Fibroblast of lung (primary cell): ENCODE data around the gene KIAA2012. TPM values are rescaled to one million over a fixed set of nuclear protein-coding genes. Genes with fewer than 3 reads are reported as not detected.
"Not testable (repeated sequence)": the region's sequence is repeated elsewhere in the genome, so short reads cannot be mapped to it uniquely, and the experiment has no call there.

Experiments used
- DNase-seq, 2 donors: peaks; one replicate each; pipeline versions ENCODE4 v3.0.0 to v3.0.0-alpha.2; 2010; ENCODE audit warnings: low read depth in 2 of 2
- H2AFZ ChIP-seq: 2 replicates; pipeline ENCODE4 v1.5.1; 2012; ENCODE audit warnings: low read length, control low read depth, inconsistent platforms
- H3K27ac ChIP-seq: 2 replicates; pipeline ENCODE4 v1.5.1; 2011; ENCODE audit warnings: low read length, control low read depth; ENCODE audit not compliant: insufficient read depth
- H3K27me3 ChIP-seq: 2 replicates; pipeline ENCODE4 v1.5.1; 2011; ENCODE audit warnings: mild to moderate bottlenecking, low read length; ENCODE audit not compliant: control insufficient read depth, insufficient read depth
- H3K36me3 ChIP-seq: 2 replicates; pipeline ENCODE4 v1.5.1; 2011; ENCODE audit warnings: low read length; ENCODE audit not compliant: control insufficient read depth, insufficient read depth
- H3K4me1 ChIP-seq: 2 replicates; pipeline ENCODE4 v1.5.1; 2011; ENCODE audit warnings: low read length; ENCODE audit not compliant: control insufficient read depth, insufficient read depth; ENCODE audit errors: extremely low read depth
- H3K4me2 ChIP-seq: 2 replicates; pipeline ENCODE4 v1.5.1; 2011; ENCODE audit warnings: low read length, control low read depth; ENCODE audit not compliant: insufficient read depth; ENCODE audit errors: extremely low read depth
- H3K4me3 ChIP-seq, 4 experiments: fragments of 200-600 bp in 1 of 4; sonication (generic) in 1 of 4; replicated peaks in 1 of 4; 2 replicates each; pipeline ENCODE4 v1.5.1; 2011 to 2016; ENCODE audit warnings: low read length in 4 of 4, low read depth in 3 of 4, mild to moderate bottlenecking in 3 of 4, control low read depth in 2 of 4, inconsistent platforms in 1 of 4, mixed read lengths in 1 of 4; ENCODE audit not compliant: insufficient read depth in 1 of 4; ENCODE audit errors: control extremely low read depth in 1 of 4
- H3K79me2 ChIP-seq: 2 replicates; pipeline ENCODE4 v1.5.1; 2012; ENCODE audit warnings: mild to moderate bottlenecking, low read length, inconsistent platforms; ENCODE audit not compliant: control insufficient read depth, insufficient read depth
- H3K9ac ChIP-seq: 2 replicates; pipeline ENCODE4 v1.5.1; 2011; ENCODE audit warnings: mild to moderate bottlenecking, low read length, control low read depth; ENCODE audit not compliant: insufficient read depth
- H3K9me3 ChIP-seq: 2 replicates; pipeline ENCODE4 v1.5.1; 2012; ENCODE audit warnings: low read depth, low read length; ENCODE audit not compliant: control insufficient read depth, insufficient read depth
- H4K20me1 ChIP-seq: 2 replicates; pipeline ENCODE4 v1.5.1; 2011; ENCODE audit warnings: low read length; ENCODE audit not compliant: control insufficient read depth, insufficient read depth; ENCODE audit errors: extremely low read depth
- CTCF ChIP-seq, 2 donors: IDR thresholded peaks in 1 of 2; conservative IDR thresholded peaks in 1 of 2; 1 replicate in 1 of 2; 2 replicates in 1 of 2; pipeline ENCODE4 v1.5.1; 2011 to 2012; ENCODE audit warnings: low read length in 2 of 2, control low read depth in 1 of 2, inconsistent platforms in 1 of 2, low read depth in 1 of 2, mild to moderate bottlenecking in 1 of 2
- EZH2 ChIP-seq: IDR thresholded peaks from 2 replicates; pipeline ENCODE4 v1.5.1; 2012; ENCODE audit warnings: low read length, control low read depth, mild to moderate bottlenecking; ENCODE audit errors: missing control alignments
- polyA plus RNA-seq, 2 donors: library from polyadenylated mRNA; depleted of rRNA in 1 of 2; stranded (reverse) in 1 of 2; unstranded in 1 of 2; fragments of >200 nt; gene quantifications; 2 replicates each; pipeline ENCODE4 v1.2.1, GENCODE V29; 2011 to 2012; ENCODE audit warnings: missing spikeins in 1 of 2
- total RNA-seq: library from RNA; depleted of rRNA; stranded (reverse); fragments of >200 nt; gene quantifications from 2 replicates; pipeline ENCODE4 v1.2.1, GENCODE V29; 2014

Gene KIAA2012
- total and polyA plus RNA-seq, 2 donors (not counting 1 experiment from before 2014, with no cell fraction given), result 0.09 TPM; not detected in 1

GRCh38 chr2:202133200-202133908 lies 60.3 kb downstream of the KIAA2012 start:
- TF ChIP-seq CTCF (conservative IDR thresholded peaks at IDR 0.05 in 1 of 2, IDR thresholded peaks at IDR 0.05 in 1 of 2; ENCODE audit: low read depth in 1 of 2, low read length in 2 of 2), result no peak
- TF ChIP-seq EZH2, result no peak
- H2AFZ ChIP-seq, result no peak overlapping the region
- no peak for DNase-seq
- no peak overlapping the region for H3K4me2 ChIP-seq
- H4K20me1 ChIP-seq, result no peaks in the 10 kb centered on the region
- H3K4me1 ChIP-seq, result peaks cover 2% of the 10 kb centered on the region
- no peaks in the 10 kb centered on the region for H3K36me3 ChIP-seq
- H3K79me2 ChIP-seq, result no peaks in the 10 kb centered on the region
- no peak overlapping the region for H3K4me3 ChIP-seq
- no peaks in the 10 kb centered on the region for H3K27me3 ChIP-seq
- H3K9me3 ChIP-seq, result no peaks in the 10 kb centered on the region
- H3K9ac ChIP-seq, result no peak overlapping the region
- H3K27ac ChIP-seq, result no peak overlapping the region

GRCh38 chr2:202133909-202134265 lies 60.8 kb downstream of the KIAA2012 start:
- H3K36me3 ChIP-seq, result no peaks in the 10 kb centered on the region
- peaks cover 2% of the 10 kb centered on the region for H3K4me1 ChIP-seq
- TF ChIP-seq CTCF (conservative IDR thresholded peaks at IDR 0.05 in 1 of 2, IDR thresholded peaks at IDR 0.05 in 1 of 2; ENCODE audit: low read depth in 1 of 2, low read length in 2 of 2) (no peak), EZH2 (no peak)
- no peak overlapping the region for H3K27ac ChIP-seq
- no peaks in the 10 kb centered on the region for H3K27me3 ChIP-seq
- no peak overlapping the region for H3K4me2 ChIP-seq
- no peaks in the 10 kb centered on the region for H3K79me2 ChIP-seq
- H2AFZ ChIP-seq, result no peak overlapping the region
- DNase-seq, result no peak
- no peaks in the 10 kb centered on the region for H3K9me3 ChIP-seq
- no peak overlapping the region for H3K9ac ChIP-seq
- no peak overlapping the region for H3K4me3 ChIP-seq
- no peaks in the 10 kb centered on the region for H4K20me1 ChIP-seq

- Histone ChIP-seq H3K79me2 (no peaks in the 10 kb centered on the region), H3K9me3 (no peaks in the 10 kb centered on the region), H3K4me3 (no peak overlapping the region), H3K27ac (peak overlapping the region; percentile 21), H3K4me1 (peaks cover 4% of the 10 kb centered on the region), H2AFZ (no peak overlapping the region), H4K20me1 (no peaks in the 10 kb centered on the region), H3K9ac (no peak overlapping the region), H3K36me3 (no peaks in the 10 kb centered on the region), H3K4me2 (peak overlapping the region; percentile 67), H3K27me3 (no peaks in the 10 kb centered on the region)
- TF ChIP-seq CTCF (conservative IDR thresholded peaks at IDR 0.05 in 1 of 2, IDR thresholded peaks at IDR 0.05 in 1 of 2; ENCODE audit: low read depth in 1 of 2, low read length in 2 of 2), result peak; percentile 2 to 28
- no peak for TF ChIP-seq EZH2
- DNase-seq, result peak; percentile 100
Measured at GRCh38 chr2:202135091-202135874, 62.2 kb downstream of the KIAA2012 start.

GRCh38 chr2:202136039-202136438 lies 63.0 kb downstream of the KIAA2012 start:
- H3K9me3 ChIP-seq, H3K36me3 ChIP-seq, H3K27me3 ChIP-seq, H3K79me2 ChIP-seq, H3K9ac ChIP-seq, H4K20me1 ChIP-seq, H3K4me3 ChIP-seq, H2AFZ ChIP-seq, H3K27ac ChIP-seq, H3K4me1 ChIP-seq: not testable (repeated sequence)
- DNase-seq, result peak in 1 of 2 donors; percentile 59
- peak overlapping the region; percentile 20 for H3K4me2 ChIP-seq
